Stimulated activated CD4-positive, alpha-beta T cell treated with anti-CD3 and anti-CD28 coated beads, Interleukin-15, amount 100 ng/mL, for 24 hours (primary cell): Measurements from ENCODE around the gene SNRPA1.

ENCODE experiments used
- DNase-seq: peaks from one replicate; pipeline ENCODE4 v3.0.0-alpha.2; 2020

The SNRPA1 gene

GRCh38 chr15:101318147-101318819 is 23.2 kb upstream of the SNRPA1 start:
- no peak for DNase-seq

GRCh38 chr15:101317336-101317872 is 22.4 kb upstream of the SNRPA1 start:
- DNase-seq, result no peak

- DNase-seq, result no peak
These were observed 21.5 kb upstream of the SNRPA1 start for GRCh38 chr15:101316529-101316928.

- DNase-seq, result no peak
These were observed 20.7 kb upstream of the SNRPA1 start for GRCh38 chr15:101315736-101316135.

- no peak for DNase-seq
These were observed 19.5 kb upstream of the SNRPA1 start for GRCh38 chr15:101314336-101315125.

- no peak for DNase-seq
These were observed 18.2 kb upstream of the SNRPA1 start for GRCh38 chr15:101313041-101313761.

GRCh38 chr15:101310508-101310907 is 15.5 kb upstream of the SNRPA1 start:
- DNase-seq, result no peak

- no peak for DNase-seq
These were observed 15.1 kb upstream of the SNRPA1 start for GRCh38 chr15:101310161-101310480.

GRCh38 chr15:101309436-101310160 is 14.6 kb upstream of the SNRPA1 start:
- no peak for DNase-seq

GRCh38 chr15:101308604-101309435 is 13.8 kb upstream of the SNRPA1 start:
- no peak for DNase-seq

- DNase-seq, result no peak
These were observed 13.0 kb upstream of the SNRPA1 start for GRCh38 chr15:101307897-101308603.

- no peak for DNase-seq
These were observed 12.2 kb upstream of the SNRPA1 start for GRCh38 chr15:101307048-101307896.

GRCh38 chr15:101306341-101307047 is 11.4 kb upstream of the SNRPA1 start:
- DNase-seq, result no peak

- no peak for DNase-seq
These were observed 10.8 kb upstream of the SNRPA1 start for GRCh38 chr15:101305820-101306255.

GRCh38 chr15:101303408-101303807 is 8.4 kb upstream of the SNRPA1 start:
- DNase-seq, result no peak

GRCh38 chr15:101296418-101297405 is 1.7 kb upstream of the SNRPA1 start:
- DNase-seq, result no peak

- DNase-seq, result no peak
These were observed 636 bp upstream of the SNRPA1 start for GRCh38 chr15:101295607-101296161.

GRCh38 chr15:101293122-101293521 is 1.9 kb downstream of the SNRPA1 start:
- no peak for DNase-seq
